Effector memory CD4-positive, alpha-beta T cell (primary cell): ENCODE results near the gene HKDC1.
"Not testable (repeated sequence)": the region's sequence is repeated elsewhere in the genome, so short reads cannot be mapped to it uniquely, and the experiment has no call there.

ENCODE experiments used
- DNase-seq, 3 donors: peaks; one replicate each; pipeline ENCODE4 v3.0.0-alpha.2; 2020
- H3K27ac ChIP-seq: 2 replicates; pipeline ENCODE4 v1.7.0; 2013; ENCODE audit warnings: mild to moderate bottlenecking, low read length, moderate library complexity; ENCODE audit not compliant: insufficient read depth, poor library complexity, severe bottlenecking
- H3K27me3 ChIP-seq: replicated peaks from 2 replicates; pipeline ENCODE4 v1.7.0; 2013; ENCODE audit warnings: mild to moderate bottlenecking, low read length; ENCODE audit not compliant: insufficient read depth, control insufficient read depth, poor library complexity, severe bottlenecking
- H3K36me3 ChIP-seq: 2 replicates; pipeline ENCODE4 v1.7.0; 2013; ENCODE audit warnings: mild to moderate bottlenecking, low read length, moderate library complexity; ENCODE audit not compliant: control insufficient read depth, insufficient read depth
- H3K4me1 ChIP-seq: 2 replicates; pipeline ENCODE4 v1.7.0; 2013; ENCODE audit warnings: low read length, mild to moderate bottlenecking; ENCODE audit not compliant: control insufficient read depth, insufficient read depth, poor library complexity, severe bottlenecking
- H3K4me3 ChIP-seq: 2 replicates; pipeline ENCODE4 v1.7.0; 2013; ENCODE audit warnings: low read length, low read depth, mild to moderate bottlenecking; ENCODE audit not compliant: insufficient read depth, poor library complexity, severe bottlenecking
- H3K9me3 ChIP-seq: 2 replicates; pipeline ENCODE4 v1.7.0; 2013; ENCODE audit warnings: mild to moderate bottlenecking, low read length, moderate library complexity; ENCODE audit not compliant: control insufficient read depth
- total RNA-seq, 3 donors: gene quantifications; one replicate each; lab custom pipeline; 2026; lab: John Stamatoyannopoulos, UW

HKDC1 gene
- total RNA-seq: 3.6 to 11.2 (median 11.1) reads per million in 3 donors

DNA sequence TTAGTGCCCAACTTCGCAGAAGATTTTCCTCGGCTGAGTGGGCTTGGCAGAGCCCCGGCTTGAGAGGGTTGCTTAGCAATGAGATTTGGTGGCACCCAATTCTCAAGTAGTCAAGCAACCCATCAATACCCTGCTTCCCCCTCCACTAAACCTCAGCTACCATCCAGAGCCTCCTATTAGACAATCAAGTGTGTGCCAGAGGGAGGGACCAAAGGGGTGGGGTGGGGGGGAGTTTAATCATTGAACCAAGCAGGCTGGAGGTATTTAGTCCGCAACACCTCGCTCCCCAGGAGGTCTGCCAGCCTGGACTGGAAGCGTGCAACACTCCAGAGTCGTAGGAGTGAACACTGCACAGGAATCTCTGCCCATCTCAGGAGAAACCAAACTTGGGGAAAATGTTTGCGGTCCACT is at the start of gene HKDC1:
Gene HKDC1, plus strand, starts transcription at position 292 of the 411 bp plus-strand sequence. Its CDS starts 104 bp downstream, at position 396.
- Histone ChIP-seq H3K27me3 (no peaks in the 10 kb centered on the region), H3K9me3 (no peaks in the 10 kb centered on the region), H3K27ac (no peak within 1 kb of the TSS), H3K36me3 (no peaks in the 10 kb centered on the region), H3K4me3 (no peak within 1 kb of the TSS), H3K4me1 (peaks cover 27% of the 10 kb centered on the region)
- no peak for DNase-seq

- no peak for DNase-seq
- Histone ChIP-seq H3K27me3 (no peaks in the 10 kb centered on the region), H3K27ac (no peak overlapping the region), H3K4me1 (no peaks in the 10 kb centered on the region), H3K36me3 (peaks cover 30% of the 10 kb centered on the region), H3K4me3 (no peak overlapping the region), H3K9me3 (no peaks in the 10 kb centered on the region)
Measured at GRCh38 chr10:69172241-69172982, 47.7 kb upstream of the HKDC1 start.

DNA sequence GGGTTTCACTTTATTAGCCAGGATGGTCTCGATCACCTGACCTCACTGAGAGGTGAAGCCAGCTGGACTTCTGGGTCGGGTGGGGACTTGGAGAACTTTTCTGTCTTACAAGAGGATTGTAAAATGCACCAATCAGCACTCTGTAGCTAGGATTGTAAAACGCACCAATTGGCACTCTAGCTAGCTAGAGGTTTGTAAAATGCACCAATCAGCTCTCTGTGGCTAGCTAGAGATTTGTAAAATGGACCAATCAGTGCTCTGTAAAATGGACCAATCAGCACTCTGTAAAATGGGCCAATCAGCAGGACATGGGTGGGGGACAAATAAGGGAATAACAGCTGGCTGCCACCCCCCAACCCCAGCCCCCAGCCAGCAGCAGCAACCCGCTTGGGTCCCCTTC is 44.8 kb upstream of the HKDC1 start:
- peaks cover 14% of the 10 kb centered on the region for H3K36me3 ChIP-seq
- not testable (repeated sequence) for H3K4me3 ChIP-seq, H3K9me3 ChIP-seq, H3K27ac ChIP-seq, DNase-seq, H3K27me3 ChIP-seq, H3K4me1 ChIP-seq

DNA sequence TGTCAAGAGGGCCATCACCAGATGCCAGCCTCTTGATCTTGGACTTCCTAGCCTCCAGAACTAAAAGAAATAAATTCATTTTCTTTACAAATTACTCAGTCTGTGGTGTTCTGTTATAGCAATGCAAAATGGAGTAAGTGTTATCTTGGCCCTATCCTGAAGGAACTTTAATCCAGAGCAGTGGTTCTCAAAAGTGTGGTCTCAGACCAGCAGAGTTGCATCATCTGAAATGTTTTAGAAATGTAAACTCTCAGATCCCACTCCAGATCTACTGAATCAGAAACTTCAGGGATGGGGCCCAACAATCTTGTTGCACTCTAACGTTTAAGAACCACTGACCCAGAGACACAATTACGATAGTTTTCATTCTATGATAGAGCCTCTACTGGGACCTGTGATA is 43.3 kb upstream of the HKDC1 start:
- Histone ChIP-seq H3K9me3 (no peaks in the 10 kb centered on the region), H3K36me3 (peaks cover 3% of the 10 kb centered on the region), H3K27me3 (no peaks in the 10 kb centered on the region), H3K4me1 (peaks cover 8% of the 10 kb centered on the region), H3K4me3 (no peak overlapping the region), H3K27ac (no peak overlapping the region)
- no peak for DNase-seq

DNA sequence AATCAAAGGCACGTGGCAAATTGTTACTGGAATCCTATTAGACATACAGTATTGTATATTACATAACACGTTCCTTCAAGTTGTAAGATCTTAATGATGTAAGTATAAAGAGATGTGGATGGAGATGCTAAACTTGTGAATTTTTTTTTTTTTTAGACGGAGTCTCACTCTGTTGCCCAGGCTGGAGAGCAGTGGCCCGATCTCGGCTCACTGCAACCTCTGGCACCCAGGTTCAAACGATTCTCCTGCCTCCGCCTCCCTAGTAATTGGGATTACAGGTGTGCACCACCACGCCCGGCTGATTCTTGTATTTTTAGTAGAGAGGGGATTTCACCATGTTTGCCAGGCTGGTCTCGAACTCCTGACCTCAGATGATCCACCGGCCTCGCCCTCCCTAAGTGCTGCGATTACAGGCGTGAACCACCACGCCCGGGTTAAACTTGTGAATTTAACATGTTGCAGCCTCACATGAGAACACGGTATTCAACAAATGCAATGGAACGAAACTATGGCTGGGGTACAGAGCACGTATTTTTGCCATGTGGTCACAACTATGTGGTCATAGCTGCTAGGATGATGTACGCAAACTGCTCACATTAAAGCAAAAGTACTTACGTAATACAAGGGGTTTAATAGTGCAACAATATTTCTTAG is 40.9 kb upstream of the HKDC1 start:
- no peaks in the 10 kb centered on the region for H3K9me3 ChIP-seq
- peak overlapping the region; percentile 91 for H3K27ac ChIP-seq
- no peaks in the 10 kb centered on the region for H3K27me3 ChIP-seq
- H3K4me3 ChIP-seq: peak overlapping the region; percentile 84
- DNase-seq: peak; percentile 12 to 38 (median 27)
- peaks cover 5% of the 10 kb centered on the region for H3K36me3 ChIP-seq
- H3K4me1 ChIP-seq: peaks cover 8% of the 10 kb centered on the region

- peak within 1 kb of the TSS; percentile 84 for H3K4me3 ChIP-seq
- no peaks in the 10 kb centered on the region for H3K27me3 ChIP-seq
- H3K9me3 ChIP-seq: no peaks in the 10 kb centered on the region
- peak; percentile 67 to 81 (median 75) for DNase-seq
- H3K4me1 ChIP-seq: peaks cover 8% of the 10 kb centered on the region
- H3K36me3 ChIP-seq: peaks cover 5% of the 10 kb centered on the region
- H3K27ac ChIP-seq: peak within 1 kb of the TSS; percentile 91
Measured at GRCh38 chr10:69179743-69180524, 40.2 kb upstream of the HKDC1 start, which contains the start of gene SUPV3L1. TSS of gene SUPV3L1 (plus strand) at chr10:69180234. CDS start at chr10:69180292, 58 bp downstream.

DNA sequence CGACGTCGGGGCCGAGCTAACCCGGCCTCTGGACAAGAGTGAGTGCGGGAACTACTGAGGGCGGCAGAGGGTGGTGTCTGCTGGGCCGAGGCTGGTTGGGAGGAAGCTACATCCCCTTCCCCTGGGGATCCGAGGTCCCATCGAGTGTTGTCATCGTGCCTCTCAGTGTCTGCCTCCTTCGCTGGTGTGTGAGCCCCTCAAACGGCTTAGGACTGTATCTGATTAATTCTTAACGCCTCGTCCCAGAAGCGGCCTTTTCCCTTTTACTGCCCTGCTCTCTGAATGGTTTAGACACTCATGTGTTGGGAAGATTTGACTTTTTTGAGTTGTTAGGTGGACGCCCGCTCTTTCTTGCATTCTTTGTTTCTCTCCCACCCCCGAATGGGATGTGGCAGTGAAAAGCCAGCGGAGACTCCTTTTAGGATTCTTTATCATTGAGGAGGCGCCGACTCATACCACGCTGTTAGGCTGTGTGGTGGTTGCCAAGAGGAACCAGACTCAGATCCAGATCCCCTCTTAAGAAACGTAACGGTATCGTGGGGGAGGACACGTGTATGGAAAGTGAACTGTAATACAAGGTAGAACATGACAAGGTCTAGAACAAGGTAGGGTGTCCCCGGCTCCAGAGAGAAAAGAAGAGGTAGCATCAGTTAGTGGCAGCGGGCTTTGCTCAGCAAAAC is 39.5 kb upstream of the HKDC1 start:
- H3K4me3 ChIP-seq: peak overlapping the region; percentile 84

DNA sequence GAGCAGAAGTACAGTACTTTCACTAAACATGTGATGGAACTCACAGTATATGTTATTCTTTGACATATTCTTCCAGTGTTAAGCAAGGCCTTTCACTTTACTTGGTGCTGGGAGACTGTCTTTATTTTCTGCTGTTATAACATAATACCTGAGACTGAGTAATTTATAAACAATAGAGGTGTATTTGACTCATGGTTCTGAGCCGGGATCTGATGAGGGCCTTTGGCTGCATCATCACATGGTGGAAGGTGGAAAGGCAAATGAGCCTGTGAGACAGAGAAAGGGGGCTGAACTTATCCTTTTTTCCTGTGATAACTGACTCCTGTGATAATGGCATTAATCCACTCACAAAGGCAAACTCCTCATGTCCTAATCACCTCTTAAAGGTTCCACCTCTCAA is 38.7 kb upstream of the HKDC1 start:
- Histone ChIP-seq H3K27ac (peak overlapping the region; percentile 91), H3K9me3 (no peaks in the 10 kb centered on the region), H3K4me3 (peak overlapping the region; percentile 84)

More for the DNA sequence above, 39.5 kb upstream of the HKDC1 start:
- Histone ChIP-seq H3K9me3 (no peaks in the 10 kb centered on the region), H3K4me1 (peaks cover 8% of the 10 kb centered on the region), H3K27ac (peak overlapping the region; percentile 91), H3K36me3 (peaks cover 11% of the 10 kb centered on the region), H3K27me3 (no peaks in the 10 kb centered on the region)
- DNase-seq: peak in 1 of 3 donors; percentile 5

GRCh38 chr10:69182005-69182404 is 38.1 kb upstream of the HKDC1 start:
- Histone ChIP-seq H3K9me3 (no peaks in the 10 kb centered on the region), H3K36me3 (peaks cover 24% of the 10 kb centered on the region), H3K27ac (peak overlapping the region; percentile 1), H3K4me1 (peaks cover 8% of the 10 kb centered on the region), H3K4me3 (no peak overlapping the region), H3K27me3 (no peaks in the 10 kb centered on the region)
- DNase-seq: no peak

More for the DNA sequence above, 38.7 kb upstream of the HKDC1 start:
- Histone ChIP-seq H3K27me3 (no peaks in the 10 kb centered on the region), H3K4me1 (peaks cover 8% of the 10 kb centered on the region), H3K36me3 (peaks cover 19% of the 10 kb centered on the region)
- no peak for DNase-seq
